ENCODE data around the gene LASP1.

Gene LASP1

GRCh38 chr17:38864636-38865398 lies 5.0 kb upstream of the LASP1 start:
- DNase-seq (ENCODE audit: low read depth), result no peak
- H3K4me3 ChIP-seq (ENCODE audit: control insufficient read depth, low read depth, low read length), result no peak overlapping the region
- TF ChIP-seq CTCF (IDR thresholded peaks at IDR 0.05; ENCODE audit: control insufficient read depth, insufficient read depth, low read depth, low read length, missing control alignments), result peak; percentile 47

GRCh38 chr17:38867179-38867967 lies 2.5 kb upstream of the LASP1 start:
- no peak for TF ChIP-seq CTCF (IDR thresholded peaks at IDR 0.05; ENCODE audit: control insufficient read depth, insufficient read depth, low read depth, low read length, missing control alignments)
- no peak for DNase-seq (ENCODE audit: low read depth)
- no peak overlapping the region for H3K4me3 ChIP-seq (ENCODE audit: control insufficient read depth, low read depth, low read length)

- DNase-seq (ENCODE audit: low read depth), result no peak
Measured at GRCh38 chr17:38867968-38868816, 1.7 kb upstream of the LASP1 start.

GRCh38 chr17:38868817-38869525 lies 887 bp upstream of the LASP1 start:
- peak; percentile 39 for TF ChIP-seq CTCF (IDR thresholded peaks at IDR 0.05; ENCODE audit: control insufficient read depth, insufficient read depth, low read depth, low read length, missing control alignments)
- peak overlapping the region; percentile 62 for H3K4me3 ChIP-seq (ENCODE audit: control insufficient read depth, low read depth, low read length)
- DNase-seq (ENCODE audit: low read depth), result peak; percentile 66

More at GRCh38 chr17:38867968-38868816, 1.7 kb upstream of the LASP1 start:
- no peak for TF ChIP-seq CTCF (IDR thresholded peaks at IDR 0.05; ENCODE audit: control insufficient read depth, insufficient read depth, low read depth, low read length, missing control alignments)
- H3K4me3 ChIP-seq (ENCODE audit: control insufficient read depth, low read depth, low read length), result peak overlapping the region; percentile 54

DNA sequence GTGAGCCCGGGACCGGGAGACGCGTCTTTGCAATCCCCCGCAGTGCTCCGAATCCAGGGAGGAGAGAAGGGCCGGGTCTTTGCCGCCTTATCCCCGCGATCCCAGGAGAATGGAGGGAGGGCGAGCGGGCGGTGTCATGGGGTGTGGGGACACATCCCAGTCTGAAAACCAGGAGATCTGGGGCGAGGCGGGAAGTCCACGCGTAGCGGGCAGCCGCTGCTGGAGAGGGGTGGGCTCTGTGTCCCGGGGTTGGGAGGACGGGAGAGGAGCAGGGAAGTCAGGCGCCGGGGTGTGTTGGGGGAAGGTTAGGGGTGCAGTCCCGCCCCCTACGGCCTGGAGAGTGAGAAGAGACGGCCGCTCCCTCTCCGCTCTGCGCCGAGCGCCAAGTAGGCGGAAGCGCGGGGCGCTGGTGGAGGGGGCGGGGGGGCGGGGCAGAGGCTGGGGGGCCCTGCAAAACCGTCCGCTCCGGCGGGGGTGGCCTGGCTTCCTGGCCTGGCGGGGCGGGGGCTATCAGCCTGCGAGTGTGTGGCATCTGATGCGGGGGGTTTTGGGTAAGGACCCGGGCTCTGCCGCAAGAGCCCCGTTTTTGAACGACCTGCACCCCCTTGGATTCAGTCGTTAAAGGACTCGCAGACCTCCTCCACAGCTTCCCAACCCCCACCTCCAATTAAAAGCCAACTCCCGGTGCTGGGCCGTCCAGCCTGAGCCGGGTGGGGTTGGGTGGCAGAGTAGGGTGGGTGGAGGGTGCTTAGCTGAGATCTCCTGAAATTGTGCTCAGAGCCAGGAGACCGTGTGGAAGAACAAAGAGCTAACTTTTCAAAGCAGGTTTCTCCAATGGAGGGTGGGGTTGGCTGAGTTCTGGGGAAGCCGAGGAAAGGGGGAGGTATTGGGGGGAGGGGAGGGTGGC lies 654 bp downstream of the LASP1 start:
- H3K4me3 ChIP-seq (ENCODE audit: control insufficient read depth, low read depth, low read length), result peak overlapping the region; percentile 99
- TF ChIP-seq CTCF (IDR thresholded peaks at IDR 0.05; ENCODE audit: control insufficient read depth, insufficient read depth, low read depth, low read length, missing control alignments), result no peak
- DNase-seq (ENCODE audit: low read depth), result no peak
